KOPT-K1 (cell line): ENCODE results near the gene TSPAN12.
"Not testable (repeated sequence)": the region's sequence is repeated elsewhere in the genome, so short reads cannot be mapped to it uniquely, and the experiment has no call there.

Source experiments
- H3K27ac ChIP-seq: fragments of 200-600 bp; sonication (generic); 2 replicates; pipeline ENCODE4 v1.5.1; 2016; ENCODE audit warnings: antibody characterized with exemption, mild to moderate bottlenecking, low read depth, low read length; ENCODE audit not compliant: poor library complexity, severe bottlenecking
- H3K36me3 ChIP-seq: fragments of 200-600 bp; sonication (generic); 2 replicates; pipeline ENCODE4 v1.5.1; 2017; ENCODE audit warnings: antibody characterized with exemption, mild to moderate bottlenecking, low read length, moderate library complexity; ENCODE audit not compliant: insufficient read depth
- H3K9me3 ChIP-seq: fragments of 200-600 bp; sonication (generic); 2 replicates; pipeline ENCODE4 v1.5.1; 2017; ENCODE audit warnings: antibody characterized with exemption, low read length, mild to moderate bottlenecking; ENCODE audit not compliant: insufficient read depth, poor library complexity, severe bottlenecking

Gene TSPAN12

GRCh38 chr7:120857588-120858573 is at the start of gene TSPAN12:
Gene TSPAN12 (minus strand): TSS chr7:120858144. CDS start chr7:120856763, 1,381 bp downstream.
- Histone ChIP-seq H3K9me3 (peaks cover 6% of the 10 kb centered on the region), H3K36me3 (no peaks in the 10 kb centered on the region), H3K27ac (no peak within 1 kb of the TSS)

DNA sequence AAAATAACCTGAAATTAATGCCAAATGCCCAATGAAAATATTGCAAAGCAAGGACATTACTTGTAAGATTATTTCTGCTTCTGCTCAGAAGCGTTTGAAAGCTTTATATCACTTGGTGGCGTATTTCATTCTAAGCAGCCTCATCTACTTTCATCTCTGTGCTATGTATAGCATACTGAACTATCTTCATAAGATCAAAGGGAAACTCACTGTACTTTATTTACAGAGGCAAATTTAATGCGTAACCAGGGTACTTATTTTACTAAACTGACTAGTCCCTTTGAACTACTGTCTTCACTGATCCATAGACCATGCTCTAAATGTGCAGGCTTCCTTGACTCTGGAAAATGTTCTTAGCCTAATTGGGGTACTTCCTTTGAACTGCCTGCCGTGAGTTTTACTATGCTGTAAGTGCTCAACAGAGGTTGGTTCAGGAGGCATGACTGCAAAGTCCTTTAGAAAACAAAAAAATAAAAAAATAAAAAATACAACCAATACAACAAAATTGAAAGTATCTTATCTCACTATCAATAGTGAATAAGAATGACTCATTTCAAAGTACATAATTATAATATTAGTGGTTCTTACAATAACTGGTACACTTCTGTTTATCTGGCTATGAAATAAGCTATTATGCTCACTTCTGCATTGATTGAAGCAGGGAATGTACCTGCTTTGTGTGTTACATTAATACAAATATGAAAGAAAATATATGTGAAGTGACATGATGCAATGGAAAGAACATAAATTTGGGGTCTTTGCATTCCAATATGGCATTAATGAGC is 41.0 kb upstream of the TSPAN12 start:
- Histone ChIP-seq H3K36me3 (no peaks in the 10 kb centered on the region), H3K9me3 (peaks cover 6% of the 10 kb centered on the region), H3K27ac (no peak overlapping the region)

GRCh38 chr7:120895253-120895652 is 37.3 kb upstream of the TSPAN12 start:
- H3K27ac ChIP-seq, H3K36me3 ChIP-seq, H3K9me3 ChIP-seq: not testable (repeated sequence)

DNA sequence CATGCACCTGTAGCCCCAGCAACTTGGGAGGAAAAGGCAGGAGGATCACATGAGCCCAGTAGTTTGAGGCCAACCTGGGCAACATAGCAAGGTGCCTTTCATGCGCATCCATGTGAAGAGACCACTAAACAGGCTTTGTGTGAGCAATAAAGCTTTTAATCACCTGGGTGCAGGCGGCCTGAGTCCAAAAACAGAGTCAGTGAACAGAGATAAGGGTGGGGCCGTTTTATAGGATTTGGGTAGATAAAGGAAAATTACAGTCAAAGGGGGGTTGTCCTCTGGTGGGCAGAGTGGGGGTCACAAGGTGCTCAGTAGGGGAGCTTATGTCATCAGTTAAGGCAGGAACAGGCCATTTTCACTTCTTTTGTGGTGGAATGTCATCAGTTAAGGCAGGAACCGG is 27.7 kb upstream of the TSPAN12 start:
- not testable (repeated sequence) for H3K36me3 ChIP-seq, H3K9me3 ChIP-seq, H3K27ac ChIP-seq

DNA sequence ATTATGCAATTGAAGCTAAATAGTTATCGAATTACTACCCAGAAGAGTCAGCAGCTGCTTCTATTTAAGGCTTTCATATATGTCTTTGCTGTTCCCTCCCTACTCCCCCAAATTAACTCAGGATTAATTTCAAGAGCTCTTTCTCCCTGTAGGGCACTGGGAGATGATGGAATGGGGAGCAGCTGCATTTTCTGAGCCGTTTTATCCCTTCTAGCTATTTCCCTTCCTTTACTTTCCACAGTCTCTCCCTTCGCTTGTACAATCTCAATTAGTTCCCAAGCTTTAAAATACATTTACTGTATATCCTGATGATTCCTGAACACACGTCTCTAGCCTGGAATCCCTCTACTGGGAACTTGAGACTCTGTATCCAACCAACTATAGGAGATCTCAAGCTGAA is 19.8 kb upstream of the TSPAN12 start:
- Histone ChIP-seq H3K9me3 (no peaks in the 10 kb centered on the region), H3K36me3 (no peaks in the 10 kb centered on the region), H3K27ac (no peak overlapping the region)

DNA sequence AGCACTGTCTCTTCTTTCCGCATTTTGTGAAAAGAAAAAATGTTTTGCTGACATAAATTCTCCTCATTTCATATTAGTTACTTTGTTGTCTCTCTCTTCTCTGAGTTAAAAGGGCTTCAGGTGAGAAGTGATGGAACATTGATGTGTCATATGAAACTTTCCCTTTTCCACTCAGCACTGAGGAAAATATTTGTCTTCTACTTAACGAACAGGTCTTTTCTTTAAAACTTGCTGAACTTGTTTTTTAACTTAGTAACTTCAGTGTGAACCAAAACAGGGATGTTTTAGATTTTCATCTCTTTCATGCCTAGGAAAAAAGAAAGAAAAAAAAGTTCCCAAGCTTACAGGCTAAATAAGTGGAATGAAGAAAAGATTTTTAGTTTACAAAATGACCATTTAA is 19.0 kb upstream of the TSPAN12 start:
- Histone ChIP-seq H3K9me3 (no peaks in the 10 kb centered on the region), H3K27ac (no peak overlapping the region), H3K36me3 (no peaks in the 10 kb centered on the region)

- H3K27ac ChIP-seq = no peak overlapping the region
- H3K9me3 ChIP-seq = no peaks in the 10 kb centered on the region
- H3K36me3 ChIP-seq = no peaks in the 10 kb centered on the region
Observed at GRCh38 chr7:120874722-120875121, 16.8 kb upstream of the TSPAN12 start.

- H3K9me3 ChIP-seq = no peaks in the 10 kb centered on the region
- H3K27ac ChIP-seq = no peak overlapping the region
- H3K36me3 ChIP-seq = no peaks in the 10 kb centered on the region
Observed at GRCh38 chr7:120874016-120874415, 16.1 kb upstream of the TSPAN12 start.

DNA sequence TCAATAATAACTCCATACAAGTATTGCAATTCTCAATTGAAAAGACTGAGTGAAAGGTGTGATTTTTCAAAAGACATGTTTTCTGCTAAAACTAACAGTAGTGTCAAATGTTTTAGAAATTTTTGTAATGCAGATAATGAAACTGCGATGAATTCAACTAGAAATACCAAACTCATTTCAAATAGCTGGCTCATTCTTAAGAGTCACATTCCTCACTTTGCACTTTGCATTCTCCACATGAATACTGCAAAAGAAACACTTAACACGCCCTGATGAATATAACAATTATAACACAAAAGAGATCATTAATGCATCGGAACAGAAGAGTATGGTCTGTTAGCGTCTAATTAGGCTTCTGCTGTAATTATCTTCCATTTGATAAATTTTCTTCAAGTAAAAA is 15.5 kb upstream of the TSPAN12 start:
- Histone ChIP-seq H3K36me3 (no peaks in the 10 kb centered on the region), H3K27ac (no peak overlapping the region), H3K9me3 (no peaks in the 10 kb centered on the region)

GRCh38 chr7:120869700-120870099 is 11.8 kb upstream of the TSPAN12 start:
- no peaks in the 10 kb centered on the region for H3K36me3 ChIP-seq
- no peak overlapping the region for H3K27ac ChIP-seq
- H3K9me3 ChIP-seq = no peaks in the 10 kb centered on the region

- Histone ChIP-seq H3K27ac (no peak overlapping the region), H3K36me3 (no peaks in the 10 kb centered on the region), H3K9me3 (no peaks in the 10 kb centered on the region)
Observed at GRCh38 chr7:120867932-120868331, 10.0 kb upstream of the TSPAN12 start.

GRCh38 chr7:120865191-120865981 is 7.4 kb upstream of the TSPAN12 start:
- Histone ChIP-seq H3K9me3 (no peaks in the 10 kb centered on the region), H3K27ac (no peak overlapping the region), H3K36me3 (no peaks in the 10 kb centered on the region)

DNA sequence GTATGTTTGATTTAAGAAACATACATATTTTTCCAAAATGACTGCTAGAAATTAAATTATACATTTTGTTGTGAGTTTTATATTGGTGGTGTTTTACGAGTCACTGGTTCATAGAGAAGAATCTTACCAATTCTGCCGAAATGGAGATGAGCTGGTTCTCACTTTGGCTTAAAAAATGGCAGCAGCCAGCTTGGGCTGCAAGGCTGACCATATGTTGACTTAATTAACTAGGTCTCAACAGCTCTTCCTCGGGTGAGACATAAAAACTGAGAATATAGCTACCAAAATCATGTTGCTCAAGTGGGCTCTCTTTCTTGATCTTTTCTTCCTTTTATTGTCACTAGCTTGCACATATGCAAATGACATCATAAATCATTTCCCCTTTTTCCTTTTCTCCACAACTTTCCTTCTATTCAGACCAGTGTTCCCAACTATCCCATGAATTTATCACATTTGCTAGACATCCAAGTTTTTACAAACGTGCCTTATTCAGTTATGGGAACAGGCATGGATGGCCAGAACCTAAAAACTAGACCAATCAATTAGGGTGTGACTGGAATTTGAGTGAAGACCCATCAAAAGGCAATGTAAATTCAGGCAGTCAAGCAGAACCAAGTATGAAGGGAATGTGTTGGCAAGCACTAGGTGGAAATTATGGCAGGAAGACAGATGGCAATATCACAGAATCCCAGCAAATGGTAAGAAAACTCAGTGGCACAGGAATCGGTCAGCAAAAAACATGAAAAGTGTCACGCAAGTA is 6.4 kb upstream of the TSPAN12 start:
- Histone ChIP-seq H3K36me3 (no peaks in the 10 kb centered on the region), H3K27ac (no peak overlapping the region), H3K9me3 (no peaks in the 10 kb centered on the region)

- Histone ChIP-seq H3K27ac (no peak overlapping the region), H3K36me3 (no peaks in the 10 kb centered on the region), H3K9me3 (no peaks in the 10 kb centered on the region)
Observed at GRCh38 chr7:120862987-120863590, 5.1 kb upstream of the TSPAN12 start.
